HUES48 (cell line): ENCODE data around the gene PLPPR1.
"Not testable (repeated sequence)": the region's sequence is repeated elsewhere in the genome, so short reads cannot be mapped to it uniquely, and the experiment has no call there.

Experiments used
- H3K27ac ChIP-seq: one replicate; pipeline ENCODE4 v1.7.0; 2013; ENCODE audit warnings: low read depth, low read length, inconsistent platforms
- H3K27me3 ChIP-seq: 2 replicates; pipeline ENCODE4 v1.6.1; 2013; ENCODE audit warnings: mild to moderate bottlenecking, low read length; ENCODE audit not compliant: control insufficient read depth, insufficient read depth
- H3K36me3 ChIP-seq: 2 replicates; pipeline ENCODE4 v1.6.1; 2013; ENCODE audit warnings: low read length; ENCODE audit not compliant: control insufficient read depth, insufficient read depth
- H3K4me1 ChIP-seq: 2 replicates; pipeline ENCODE4 v1.6.1; 2013; ENCODE audit warnings: mild to moderate bottlenecking, low read length; ENCODE audit not compliant: control insufficient read depth, insufficient read depth
- H3K4me3 ChIP-seq: 2 replicates; pipeline ENCODE4 v1.5.1; 2013; ENCODE audit warnings: mild to moderate bottlenecking, low read depth, low read length
- H3K9ac ChIP-seq: 2 replicates; pipeline ENCODE4 v1.6.1; 2013; ENCODE audit warnings: mild to moderate bottlenecking, low read depth, low read length, moderate library complexity
- H3K9me3 ChIP-seq: 2 replicates; pipeline ENCODE4 v1.6.1; 2013; ENCODE audit warnings: low read length; ENCODE audit not compliant: control insufficient read depth, insufficient read depth

PLPPR1 gene

DNA sequence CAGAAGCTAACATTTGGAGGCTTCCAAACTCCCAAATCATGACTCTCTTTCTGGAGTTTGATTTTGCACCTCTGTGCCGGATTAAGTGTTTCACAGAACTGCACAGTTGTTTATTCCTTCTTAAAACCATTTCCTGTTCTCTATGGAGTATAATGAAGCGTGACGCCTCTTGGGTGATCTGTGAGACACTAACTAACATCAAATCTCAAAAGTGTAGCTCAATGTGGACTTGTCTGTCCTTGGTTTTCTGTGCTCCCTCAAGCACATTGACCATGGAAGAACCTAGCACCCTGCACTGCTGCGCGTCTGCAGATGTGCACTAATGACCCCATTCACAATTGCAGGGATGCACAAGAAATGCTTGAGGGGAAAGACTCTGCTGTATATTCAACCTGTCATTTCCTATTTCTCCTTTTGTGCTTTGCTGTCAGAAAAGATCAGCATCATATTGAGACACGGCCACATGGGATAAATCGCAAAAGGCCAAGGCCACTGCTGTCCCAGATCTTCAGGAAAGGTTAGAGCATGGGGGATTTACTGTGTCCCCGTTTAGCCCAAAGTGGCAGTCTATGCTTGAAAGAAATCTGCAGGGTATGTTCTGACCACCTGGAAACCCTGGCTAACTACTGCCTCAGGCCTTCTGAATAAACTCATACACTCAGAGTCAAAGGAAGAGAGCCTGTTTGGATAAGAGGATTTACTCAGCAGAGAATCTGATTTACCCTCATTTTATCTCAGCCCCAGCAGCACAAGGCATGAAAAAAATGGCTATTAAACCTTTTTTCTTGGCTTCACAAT lies 246.6 kb downstream of the PLPPR1 start:
- Histone ChIP-seq H3K9ac (no peak overlapping the region), H3K4me1 (peaks cover 19% of the 10 kb centered on the region), H3K9me3 (no peaks in the 10 kb centered on the region), H3K27me3 (no peaks in the 10 kb centered on the region), H3K4me3 (no peak overlapping the region), H3K36me3 (no peaks in the 10 kb centered on the region), H3K27ac (no peak overlapping the region)

DNA sequence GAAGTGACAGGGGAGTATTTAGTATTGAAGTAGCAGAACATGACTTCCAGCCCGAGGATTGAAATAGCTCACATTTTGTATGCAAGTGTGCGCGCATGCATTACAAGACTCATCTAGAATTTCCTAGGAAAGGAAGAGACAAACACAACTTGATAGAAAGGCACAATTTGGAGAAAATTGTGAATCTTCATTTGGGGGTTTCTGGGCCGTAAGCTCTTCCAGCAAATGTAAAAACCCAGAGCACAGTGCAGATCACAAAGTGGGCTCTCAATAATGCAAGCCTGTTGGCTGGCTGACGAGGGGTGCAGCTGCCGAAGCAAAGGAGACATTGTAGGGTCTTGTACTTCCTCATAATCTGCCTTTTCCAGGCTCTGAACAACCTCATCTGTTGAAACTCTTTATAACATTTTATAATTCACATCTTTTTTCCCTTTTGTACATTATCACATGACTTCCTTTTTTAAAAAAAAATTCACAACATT lies 247.3 kb downstream of the PLPPR1 start:
- peaks cover 12% of the 10 kb centered on the region for H3K4me1 ChIP-seq
- H3K36me3 ChIP-seq = no peaks in the 10 kb centered on the region
- no peaks in the 10 kb centered on the region for H3K27me3 ChIP-seq
- no peaks in the 10 kb centered on the region for H3K9me3 ChIP-seq
- no peak overlapping the region for H3K9ac ChIP-seq
- no peak overlapping the region for H3K27ac ChIP-seq
- no peak overlapping the region for H3K4me3 ChIP-seq

DNA sequence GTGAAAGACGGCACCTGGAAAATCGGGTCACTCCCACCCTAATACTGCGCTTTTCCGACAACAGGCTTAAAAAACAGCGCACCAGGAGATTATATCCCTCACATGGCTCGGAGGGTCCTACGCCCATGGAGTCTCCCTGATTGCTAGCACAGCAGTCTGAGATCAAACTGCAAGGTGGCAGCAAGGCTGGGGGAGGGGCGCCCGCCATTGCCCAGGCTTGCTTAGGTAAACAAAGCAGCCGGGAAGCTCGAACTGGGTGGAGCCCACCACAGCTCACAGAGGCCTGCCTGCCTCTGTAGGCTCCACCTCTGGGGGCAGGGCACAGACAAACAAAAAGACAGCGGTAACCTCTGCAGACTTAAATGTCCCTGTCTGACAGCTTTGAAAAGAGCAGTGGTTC lies 262.5 kb downstream of the PLPPR1 start:
- H3K36me3 ChIP-seq, H3K27me3 ChIP-seq, H3K9me3 ChIP-seq, H3K27ac ChIP-seq, H3K9ac ChIP-seq, H3K4me1 ChIP-seq, H3K4me3 ChIP-seq: not testable (repeated sequence)

DNA sequence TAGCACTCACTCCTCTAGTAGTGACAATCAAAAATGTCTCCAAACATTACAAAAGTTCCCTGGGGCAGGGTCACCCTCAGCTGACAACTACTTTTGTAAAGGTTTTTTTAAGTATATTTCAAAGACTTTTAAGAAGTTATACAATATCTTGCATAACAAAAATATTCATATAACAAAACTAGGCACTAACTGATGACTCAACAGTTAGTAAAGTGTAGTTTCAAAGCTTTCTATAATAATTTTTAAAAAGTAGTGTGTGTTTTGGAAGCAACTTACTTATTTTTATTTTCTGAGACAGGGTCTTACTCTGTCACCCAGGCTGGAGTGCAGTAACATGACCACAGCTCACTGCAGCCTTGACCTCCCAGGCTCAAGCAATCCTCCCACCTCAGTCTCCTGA lies 271.4 kb downstream of the PLPPR1 start:
- H3K27ac ChIP-seq = no peak overlapping the region
- H3K4me3 ChIP-seq = no peak overlapping the region
- H3K36me3 ChIP-seq = no peaks in the 10 kb centered on the region
- no peak overlapping the region for H3K9ac ChIP-seq
- H3K4me1 ChIP-seq = no peaks in the 10 kb centered on the region; the same call in 1 of the 2 replicates
- H3K27me3 ChIP-seq = no peaks in the 10 kb centered on the region
- no peaks in the 10 kb centered on the region for H3K9me3 ChIP-seq

DNA sequence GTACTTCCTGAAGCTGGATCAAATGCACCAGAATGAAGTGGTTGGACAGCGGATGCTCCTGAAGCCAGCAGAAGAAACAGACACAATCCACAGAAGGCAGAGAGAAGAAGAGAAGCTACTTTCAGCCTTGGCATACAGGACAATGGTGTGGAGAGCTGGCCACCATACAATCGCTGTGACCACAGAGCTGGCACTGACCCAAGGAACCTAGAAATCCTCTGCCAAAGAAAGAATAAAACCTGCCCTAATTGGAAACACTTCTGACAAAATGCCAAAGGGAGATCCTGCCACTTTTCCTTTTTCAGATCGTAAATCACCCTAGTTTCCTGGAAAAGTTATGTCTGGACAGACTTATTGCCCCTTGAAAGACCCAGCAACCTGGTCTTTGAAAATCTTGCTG lies 278.5 kb downstream of the PLPPR1 start:
- Histone ChIP-seq H3K4me1 (no peaks in the 10 kb centered on the region), H3K36me3 (no peaks in the 10 kb centered on the region), H3K9me3 (no peaks in the 10 kb centered on the region), H3K4me3 (no peak overlapping the region), H3K27me3 (no peaks in the 10 kb centered on the region), H3K9ac (no peak overlapping the region), H3K27ac (no peak overlapping the region)

DNA sequence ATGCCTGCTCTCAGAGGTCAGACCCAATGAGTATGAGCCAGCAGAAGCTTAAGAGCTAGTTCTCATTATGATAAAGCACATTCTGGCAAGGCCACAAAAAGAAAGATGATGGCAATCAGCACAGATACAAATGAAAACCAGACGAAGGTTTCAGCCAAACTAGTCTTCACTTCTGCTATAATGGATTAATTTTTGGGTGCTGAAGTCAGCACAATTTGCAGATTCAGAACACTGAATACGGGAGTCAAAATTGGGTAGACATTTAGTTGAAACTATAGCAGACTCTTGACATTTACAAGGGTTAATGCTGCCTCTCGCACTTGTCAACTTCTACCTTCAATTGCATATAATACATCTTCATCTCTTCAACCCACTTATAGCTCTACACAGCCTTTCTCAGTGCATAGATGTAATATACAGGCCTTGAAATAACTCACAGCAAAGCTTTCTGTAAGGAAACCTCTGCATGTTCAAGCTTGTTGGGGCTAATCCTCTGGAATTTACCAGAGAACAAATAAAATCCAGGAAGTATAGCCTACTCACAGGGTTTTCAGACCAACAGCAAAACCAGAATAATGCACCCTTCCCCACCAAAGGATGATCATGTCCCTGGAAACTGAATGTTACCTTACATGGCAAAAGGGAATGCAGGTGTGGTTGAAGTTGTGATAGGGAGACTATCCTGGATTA lies 279.1 kb downstream of the PLPPR1 start:
- Histone ChIP-seq H3K9ac (no peak overlapping the region), H3K27ac (no peak overlapping the region), H3K4me1 (no peaks in the 10 kb centered on the region), H3K27me3 (no peaks in the 10 kb centered on the region), H3K4me3 (no peak overlapping the region), H3K36me3 (no peaks in the 10 kb centered on the region), H3K9me3 (no peaks in the 10 kb centered on the region)

DNA sequence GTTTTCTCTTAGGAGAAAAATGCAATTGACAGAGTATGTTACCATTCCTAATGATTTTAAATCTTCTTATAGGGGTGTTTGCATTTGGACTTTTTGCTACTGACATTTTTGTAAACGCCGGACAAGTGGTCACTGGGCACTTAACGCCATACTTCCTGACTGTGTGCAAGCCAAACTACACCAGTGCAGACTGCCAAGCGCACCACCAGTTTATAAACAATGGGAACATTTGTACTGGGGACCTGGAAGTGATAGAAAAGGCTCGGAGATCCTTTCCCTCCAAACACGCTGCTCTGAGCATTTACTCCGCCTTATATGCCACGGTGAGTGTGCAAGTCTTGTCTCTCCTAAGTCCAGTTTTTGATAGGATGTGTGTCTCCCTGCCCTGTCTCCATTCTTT lies 280.6 kb downstream of the PLPPR1 start:
- Histone ChIP-seq H3K27me3 (no peaks in the 10 kb centered on the region), H3K9ac (no peak overlapping the region), H3K27ac (no peak overlapping the region), H3K4me3 (no peak overlapping the region), H3K4me1 (no peaks in the 10 kb centered on the region), H3K9me3 (no peaks in the 10 kb centered on the region), H3K36me3 (no peaks in the 10 kb centered on the region)

DNA sequence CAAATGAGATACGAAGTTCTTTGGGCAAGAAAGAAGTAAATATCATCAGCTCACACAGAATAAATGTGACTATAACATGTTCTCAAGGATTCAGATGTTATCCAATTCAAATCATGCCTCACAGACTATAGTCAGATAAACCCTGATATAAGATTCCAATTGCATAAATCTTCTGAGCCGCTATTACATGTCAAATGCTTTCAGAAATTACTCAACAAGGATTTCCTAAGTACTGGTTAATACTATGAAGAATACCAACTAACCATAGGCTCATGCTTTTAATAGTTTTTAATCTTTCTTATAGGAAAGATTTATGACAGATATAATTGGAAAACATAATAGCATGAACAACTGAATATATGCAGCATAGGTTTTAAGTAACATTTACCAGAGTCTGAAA lies 282.7 kb downstream of the PLPPR1 start:
- Histone ChIP-seq H3K27me3 (no peaks in the 10 kb centered on the region), H3K36me3 (no peaks in the 10 kb centered on the region), H3K4me3 (no peak overlapping the region), H3K9me3 (no peaks in the 10 kb centered on the region), H3K9ac (no peak overlapping the region), H3K4me1 (no peaks in the 10 kb centered on the region), H3K27ac (no peak overlapping the region)

DNA sequence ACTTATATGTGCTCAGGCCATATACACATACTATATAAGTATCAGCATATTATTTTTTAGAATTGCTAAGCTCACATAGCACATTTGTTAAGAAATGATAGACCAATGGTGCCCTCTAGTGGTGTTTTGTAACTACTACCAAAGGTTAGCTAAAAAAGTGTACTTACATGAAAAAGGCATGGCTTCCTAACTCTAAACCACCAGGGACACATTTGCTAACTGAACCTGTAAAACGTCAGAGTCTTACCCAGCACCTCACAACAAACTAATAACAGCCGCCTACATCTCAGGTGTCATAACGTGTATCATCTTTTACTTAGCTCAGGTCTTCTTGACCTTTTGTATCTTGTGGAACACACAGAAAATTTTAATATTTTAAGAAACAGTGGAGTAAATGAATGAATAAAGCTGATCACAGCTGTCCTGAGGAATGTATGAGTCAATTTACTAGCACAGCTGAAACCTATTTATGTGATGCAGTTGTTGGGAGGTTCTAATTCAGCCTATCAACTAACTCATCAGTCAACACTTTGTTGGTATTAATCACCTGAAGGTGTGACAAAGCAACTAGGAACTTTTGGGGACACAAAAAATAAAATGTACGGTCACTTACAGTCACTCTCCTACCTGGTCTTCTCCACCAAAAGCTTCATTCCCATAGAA lies 283.4 kb downstream of the PLPPR1 start:
- H3K4me1 ChIP-seq = no peaks in the 10 kb centered on the region
- no peak overlapping the region for H3K27ac ChIP-seq
- no peaks in the 10 kb centered on the region for H3K27me3 ChIP-seq
- H3K9ac ChIP-seq = no peak overlapping the region
- no peak overlapping the region for H3K4me3 ChIP-seq
- H3K36me3 ChIP-seq = no peaks in the 10 kb centered on the region
- no peaks in the 10 kb centered on the region for H3K9me3 ChIP-seq

DNA sequence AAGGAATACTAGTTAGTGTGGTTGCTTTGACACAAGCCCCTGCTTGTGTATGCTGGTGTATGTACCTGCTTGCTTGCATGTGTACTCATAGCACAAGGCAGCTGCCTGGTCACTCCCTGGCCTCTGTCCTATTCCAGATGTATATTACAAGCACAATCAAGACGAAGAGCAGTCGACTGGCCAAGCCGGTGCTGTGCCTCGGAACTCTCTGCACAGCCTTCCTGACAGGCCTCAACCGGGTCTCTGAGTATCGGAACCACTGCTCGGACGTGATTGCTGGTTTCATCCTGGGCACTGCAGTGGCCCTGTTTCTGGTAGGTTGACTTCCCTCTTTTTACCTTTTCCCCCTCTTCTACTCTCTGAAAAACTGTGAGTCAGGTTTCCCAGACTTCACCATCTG lies 284.1 kb downstream of the PLPPR1 start:
- H3K4me1 ChIP-seq = no peaks in the 10 kb centered on the region
- no peak overlapping the region for H3K9ac ChIP-seq
- no peaks in the 10 kb centered on the region for H3K36me3 ChIP-seq
- no peaks in the 10 kb centered on the region for H3K9me3 ChIP-seq
- H3K27me3 ChIP-seq = no peaks in the 10 kb centered on the region
- H3K4me3 ChIP-seq = no peak overlapping the region
- no peak overlapping the region for H3K27ac ChIP-seq

DNA sequence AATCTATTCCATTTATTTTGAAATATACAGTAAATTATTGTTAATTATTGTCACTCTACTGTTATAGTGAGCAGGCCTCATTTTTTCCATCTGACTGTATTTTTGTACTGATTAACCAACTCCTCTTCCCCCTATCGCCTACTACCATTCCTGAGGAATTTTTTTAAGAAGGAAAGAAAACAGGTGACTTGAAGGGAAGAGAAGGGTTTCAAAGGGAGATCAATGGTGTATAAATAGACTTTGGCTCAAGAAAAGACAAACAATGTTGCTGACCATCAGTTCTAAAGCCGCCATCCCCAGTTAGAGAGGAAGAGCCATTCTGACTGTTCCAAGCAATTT lies 286.6 kb downstream of the PLPPR1 start:
- Histone ChIP-seq H3K36me3 (no peaks in the 10 kb centered on the region), H3K9me3 (no peaks in the 10 kb centered on the region), H3K27me3 (no peaks in the 10 kb centered on the region), H3K4me3 (no peak overlapping the region), H3K9ac (no peak overlapping the region), H3K27ac (no peak overlapping the region), H3K4me1 (no peaks in the 10 kb centered on the region)
